ENCODE results near the gene SLC6A1. TPM values are rescaled to one million over a fixed set of nuclear protein-coding genes. Genes with fewer than 3 reads are reported as not detected.

The SLC6A1 gene
- total RNA-seq, 1 experiment from 2014 or later, result not detected

- Histone ChIP-seq H3K14ac (ENCODE audit: insufficient read depth, low read length) (no peak overlapping the region), H3K4me1 (ENCODE audit: insufficient read depth, low read length) (no peaks in the 10 kb centered on the region; the same call in 1 of the 2 replicates), H4K8ac (replicated peaks; ENCODE audit: insufficient read length, low read depth, low read length) (no peak overlapping the region), H2AK5ac (ENCODE audit: insufficient read length, low read length) (no peak overlapping the region), H2BK5ac (ENCODE audit: insufficient read length, low read length) (no peak overlapping the region), H3K9ac (ENCODE audit: extremely low read depth, insufficient read length, low read length) (no peak overlapping the region), H4K20me1 (ENCODE audit: control insufficient read depth, insufficient read depth, insufficient read length) (no peaks in the 10 kb centered on the region), H3K9me3 (ENCODE audit: control insufficient read depth, low read depth, low read length) (no peaks in the 10 kb centered on the region), H3T11ph (ENCODE audit: low read length) (no peak overlapping the region), H3K23me2 (ENCODE audit: insufficient read length, low read depth, low read length, poor library complexity, severe bottlenecking) (no peaks in the 10 kb centered on the region), H3K56ac (ENCODE audit: insufficient read length, low read depth, low read length) (no peak overlapping the region), H3K4ac (ENCODE audit: low read depth, low read length) (no peak overlapping the region), H2BK120ac (ENCODE audit: low read depth, low read length, poor library complexity, severe bottlenecking) (no peak overlapping the region), H3K79me1 (ENCODE audit: insufficient read depth, low read depth, low read length, poor library complexity, severe bottlenecking) (no peaks in the 10 kb centered on the region), H4K91ac (ENCODE audit: insufficient read length, low read depth, low read length) (no peak overlapping the region), H3K23ac (ENCODE audit: insufficient read length, low read depth, low read length) (no peak overlapping the region), H3K4me2 (ENCODE audit: insufficient read depth, insufficient read length, low read length) (no peak overlapping the region), H3K79me2 (ENCODE audit: insufficient read depth, low read length) (no peaks in the 10 kb centered on the region), H2AFZ (ENCODE audit: low read length) (no peak overlapping the region), H2BK15ac (ENCODE audit: low read depth, low read length) (no peak overlapping the region), H3K27me3 (ENCODE audit: insufficient read depth, low read length) (no peaks in the 10 kb centered on the region), H3K27ac (ENCODE audit: insufficient read length, low read depth, low read length) (no peak overlapping the region), H2BK20ac (ENCODE audit: low read depth, low read length, poor library complexity, severe bottlenecking) (no peak overlapping the region), H4K5ac (ENCODE audit: insufficient read length, low read depth, low read length) (no peak overlapping the region), H2BK12ac (ENCODE audit: insufficient read length, low read depth, low read length) (no peak overlapping the region), H3K18ac (ENCODE audit: insufficient read length, low read depth, low read length) (no peak overlapping the region)
- H3K36me3 Mint-ChIP-seq (ENCODE audit: insufficient read depth in 1 of 3, low read depth in 3 of 3), result no peaks in the 10 kb centered on the region
- 0 out of 7 replicates have a peak overlapping the region, but pooled peaks of 1 of the 3 experiments have one; percentile 11 for H3K27ac Mint-ChIP-seq
- DNase-seq, result no peak
- TF ChIP-seq, protein P1, sequence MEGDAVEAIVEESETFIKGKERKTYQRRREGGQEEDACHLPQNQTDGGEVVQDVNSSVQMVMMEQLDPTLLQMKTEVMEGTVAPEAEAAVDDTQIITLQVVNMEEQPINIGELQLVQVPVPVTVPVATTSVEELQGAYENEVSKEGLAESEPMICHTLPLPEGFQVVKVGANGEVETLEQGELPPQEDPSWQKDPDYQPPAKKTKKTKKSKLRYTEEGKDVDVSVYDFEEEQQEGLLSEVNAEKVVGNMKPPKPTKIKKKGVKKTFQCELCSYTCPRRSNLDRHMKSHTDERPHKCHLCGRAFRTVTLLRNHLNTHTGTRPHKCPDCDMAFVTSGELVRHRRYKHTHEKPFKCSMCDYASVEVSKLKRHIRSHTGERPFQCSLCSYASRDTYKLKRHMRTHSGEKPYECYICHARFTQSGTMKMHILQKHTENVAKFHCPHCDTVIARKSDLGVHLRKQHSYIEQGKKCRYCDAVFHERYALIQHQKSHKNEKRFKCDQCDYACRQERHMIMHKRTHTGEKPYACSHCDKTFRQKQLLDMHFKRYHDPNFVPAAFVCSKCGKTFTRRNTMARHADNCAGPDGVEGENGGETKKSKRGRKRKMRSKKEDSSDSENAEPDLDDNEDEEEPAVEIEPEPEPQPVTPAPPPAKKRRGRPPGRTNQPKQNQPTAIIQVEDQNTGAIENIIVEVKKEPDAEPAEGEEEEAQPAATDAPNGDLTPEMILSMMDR (conservative IDR thresholded peaks at IDR 0.05), result no peak
- WGBS (ENCODE audit: extremely low coverage, insufficient read length, low lambda C conversion rate), result no CpG with 5 or more reads among the region's 15 CpGs
- H3K4me3 Mint-ChIP-seq, result no peak overlapping the region
- H3K4me1 Mint-ChIP-seq, result peaks cover 6 to 10% of the 10 kb centered on the region in 2 experiments
- H3K9me3 Mint-ChIP-seq, result no peaks in the 10 kb centered on the region; a peak in 1 of 5 replicates
- H3K27me3 Mint-ChIP-seq (ENCODE audit: low read depth), result peaks cover 9% of the 10 kb centered on the region
Measured at GRCh38 chr3:11010426-11011165, 18.0 kb downstream of the SLC6A1 start.
